Omental fat pad (tissue), 4 donors: ENCODE results near the gene KHDC4. TPM values are rescaled to one million over a fixed set of nuclear protein-coding genes. Genes with fewer than 3 reads are reported as not detected.

Experiments used
- ATAC-seq: fragments of 150-250 bp; one replicate; pipeline ENCODE4 v1.9.1; 2016; ENCODE audit warnings: mild to moderate bottlenecking, moderate library complexity; ENCODE audit not compliant: low FRiP score
- DNase-seq: peaks from one replicate; pipeline ENCODE4 v3.0.0-alpha.2; 2019; ENCODE audit warnings: low spot score
- total RNA-seq, 4 donors: library from RNA; depleted of rRNA; stranded (reverse); fragments of >200 nt; gene quantifications; one replicate each; pipeline ENCODE4 v1.1.0, GENCODE V29; 2016
- TF ChIP-seq, protein P1 (sequence below), 3 donors: fragments of 450-650 bp; IDR thresholded peaks; one replicate each; pipeline ENCODE4 v1.5.1; 2016 to 2017; ENCODE audit warnings: antibody characterized with exemption in 3 of 3, mild to moderate bottlenecking in 3 of 3, moderate library complexity in 2 of 3

Gene KHDC4
- total RNA-seq, 4 donors from 2014 or later, result 28.8 to 54.2 (median 42.7) TPM

DNA sequence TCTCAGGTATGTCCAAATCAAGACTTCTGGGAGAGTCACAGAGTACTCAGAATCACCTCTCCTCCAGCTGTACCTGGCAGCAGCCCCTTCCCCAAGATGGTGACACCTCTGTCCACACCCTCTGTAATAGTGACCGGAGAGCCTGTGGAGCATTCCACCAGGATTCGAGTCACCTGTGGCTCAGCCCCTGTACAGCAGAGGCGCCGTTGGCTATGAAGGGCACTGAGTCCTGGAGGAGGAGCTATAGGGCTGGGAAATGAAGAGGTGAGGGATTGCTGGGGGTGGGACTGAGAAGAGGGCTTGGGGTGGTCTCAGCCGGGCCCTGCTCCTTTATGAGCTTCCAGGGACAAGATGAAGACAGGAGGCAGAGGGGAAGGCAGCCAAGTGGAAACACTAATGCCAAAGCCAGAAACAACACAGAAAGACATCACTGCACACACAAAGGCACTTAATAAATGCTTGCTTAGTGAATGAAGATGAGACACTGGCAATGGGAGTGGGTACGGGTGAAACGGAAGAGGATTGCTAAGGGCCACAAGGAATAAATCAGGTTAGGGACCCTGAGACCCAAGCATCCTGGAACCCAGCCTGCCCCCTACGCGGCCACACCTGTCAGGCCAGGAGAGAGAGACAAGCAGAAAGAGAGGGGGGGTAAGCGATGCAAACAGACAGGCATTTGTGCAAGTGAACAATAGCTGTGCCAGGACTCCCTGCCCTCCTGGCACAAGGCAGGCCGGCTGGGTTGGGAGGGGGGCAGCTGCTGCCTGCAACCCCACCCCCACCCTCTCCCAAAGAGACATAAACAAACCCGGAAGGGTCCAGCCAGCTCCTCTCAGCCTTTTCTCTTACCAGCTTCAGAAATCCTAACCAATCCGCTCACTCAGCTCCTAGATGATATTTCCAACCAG is 40.2 kb upstream of the KHDC4 start:
- TF ChIP-seq, protein P1, sequence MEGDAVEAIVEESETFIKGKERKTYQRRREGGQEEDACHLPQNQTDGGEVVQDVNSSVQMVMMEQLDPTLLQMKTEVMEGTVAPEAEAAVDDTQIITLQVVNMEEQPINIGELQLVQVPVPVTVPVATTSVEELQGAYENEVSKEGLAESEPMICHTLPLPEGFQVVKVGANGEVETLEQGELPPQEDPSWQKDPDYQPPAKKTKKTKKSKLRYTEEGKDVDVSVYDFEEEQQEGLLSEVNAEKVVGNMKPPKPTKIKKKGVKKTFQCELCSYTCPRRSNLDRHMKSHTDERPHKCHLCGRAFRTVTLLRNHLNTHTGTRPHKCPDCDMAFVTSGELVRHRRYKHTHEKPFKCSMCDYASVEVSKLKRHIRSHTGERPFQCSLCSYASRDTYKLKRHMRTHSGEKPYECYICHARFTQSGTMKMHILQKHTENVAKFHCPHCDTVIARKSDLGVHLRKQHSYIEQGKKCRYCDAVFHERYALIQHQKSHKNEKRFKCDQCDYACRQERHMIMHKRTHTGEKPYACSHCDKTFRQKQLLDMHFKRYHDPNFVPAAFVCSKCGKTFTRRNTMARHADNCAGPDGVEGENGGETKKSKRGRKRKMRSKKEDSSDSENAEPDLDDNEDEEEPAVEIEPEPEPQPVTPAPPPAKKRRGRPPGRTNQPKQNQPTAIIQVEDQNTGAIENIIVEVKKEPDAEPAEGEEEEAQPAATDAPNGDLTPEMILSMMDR (IDR thresholded peaks at IDR 0.05), result no peak
- DNase-seq (no peak), ATAC-seq (no peak)

GRCh38 chr1:155973723-155974122 is 39.5 kb upstream of the KHDC4 start:
- ATAC-seq, result no peak
- no peak for DNase-seq
- TF ChIP-seq, protein P1 (IDR thresholded peaks at IDR 0.05), result no peak

GRCh38 chr1:155971910-155972809 is 37.9 kb upstream of the KHDC4 start:
- TF ChIP-seq, protein P1 (IDR thresholded peaks at IDR 0.05), result no peak
- no peak for ATAC-seq
- DNase-seq, result no peak

- TF ChIP-seq, protein P1 (IDR thresholded peaks at IDR 0.05), result no peak
- ATAC-seq (peak; percentile 79), DNase-seq (no peak)
Observed at GRCh38 chr1:155970531-155971167, 36.4 kb upstream of the KHDC4 start.

DNA sequence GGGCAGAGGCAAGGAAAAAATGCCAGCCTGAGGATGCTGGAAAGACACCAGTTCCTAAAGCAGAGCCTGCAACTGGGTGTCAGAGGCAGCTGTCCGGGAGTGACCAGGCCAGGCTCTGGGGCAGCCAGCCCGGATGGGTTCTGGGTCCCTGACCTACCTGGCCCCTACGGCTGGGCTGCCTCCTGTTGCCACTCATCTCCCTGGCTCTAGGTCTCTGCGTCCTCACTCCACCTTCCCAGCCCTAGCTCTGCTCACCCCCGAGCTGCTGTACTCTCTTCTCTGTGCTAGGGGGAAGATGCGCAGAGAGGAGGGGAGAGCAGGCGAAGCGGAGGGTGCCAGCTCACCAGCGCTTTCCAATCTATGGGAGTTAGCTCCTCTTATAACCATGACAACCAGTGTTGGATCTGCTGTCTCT is 35.2 kb upstream of the KHDC4 start:
- DNase-seq (no peak), ATAC-seq (no peak)
- TF ChIP-seq, protein P1 (IDR thresholded peaks at IDR 0.05), result no peak

GRCh38 chr1:155968670-155969069 is 34.5 kb upstream of the KHDC4 start:
- no peak for ATAC-seq
- DNase-seq, result no peak
- TF ChIP-seq, protein P1 (IDR thresholded peaks at IDR 0.05), result no peak
